Measurements from ENCODE around the gene CPA1.

- TF ChIP-seq CTCF (conservative IDR thresholded peaks at IDR 0.05; ENCODE audit: low read depth, low read length) (no peak), POLR2A (IDR thresholded peaks at IDR 0.05; ENCODE audit: low read depth, low read length) (no peak), FOS (IDR thresholded peaks at IDR 0.05; ENCODE audit: low read depth, low read length) (no peak), RAD21 (IDR thresholded peaks at IDR 0.05; ENCODE audit: low read length) (no peak)
These were observed 42.8 kb upstream of the CPA1 start for GRCh38 chr7:130337410-130337971.

Measured in IMR-90 (cell line).